Measurements from ENCODE around the gene MAN1A1.

DNA sequence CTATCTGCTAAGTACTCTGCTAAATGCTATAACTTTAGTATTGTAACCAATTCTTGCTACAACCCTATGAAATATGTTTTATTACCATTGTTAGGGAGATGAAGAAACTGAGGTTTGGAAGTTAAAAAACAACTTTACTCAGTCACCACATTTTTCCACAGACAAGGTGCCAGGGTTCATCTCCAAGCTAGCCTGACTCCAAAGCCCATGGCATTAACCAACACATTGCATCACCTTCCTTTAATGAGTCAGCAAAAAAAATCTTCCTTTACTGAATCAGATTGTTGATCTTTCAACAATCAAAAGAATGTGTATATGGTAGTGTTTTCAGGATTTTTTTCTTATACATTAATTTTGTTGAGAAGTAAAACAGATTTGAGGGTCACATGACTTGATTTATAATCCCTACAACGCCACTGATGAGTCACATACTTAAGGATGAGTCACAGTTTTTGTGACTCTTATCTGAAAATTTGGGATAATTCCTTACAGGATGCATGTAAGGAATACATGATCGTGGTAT is 41.5 kb downstream of the MAN1A1 start:
- no peak for TF ChIP-seq CTCF (IDR thresholded peaks at IDR 0.05; ENCODE audit: insufficient read depth, low read length)
- TF ChIP-seq, protein P1, sequence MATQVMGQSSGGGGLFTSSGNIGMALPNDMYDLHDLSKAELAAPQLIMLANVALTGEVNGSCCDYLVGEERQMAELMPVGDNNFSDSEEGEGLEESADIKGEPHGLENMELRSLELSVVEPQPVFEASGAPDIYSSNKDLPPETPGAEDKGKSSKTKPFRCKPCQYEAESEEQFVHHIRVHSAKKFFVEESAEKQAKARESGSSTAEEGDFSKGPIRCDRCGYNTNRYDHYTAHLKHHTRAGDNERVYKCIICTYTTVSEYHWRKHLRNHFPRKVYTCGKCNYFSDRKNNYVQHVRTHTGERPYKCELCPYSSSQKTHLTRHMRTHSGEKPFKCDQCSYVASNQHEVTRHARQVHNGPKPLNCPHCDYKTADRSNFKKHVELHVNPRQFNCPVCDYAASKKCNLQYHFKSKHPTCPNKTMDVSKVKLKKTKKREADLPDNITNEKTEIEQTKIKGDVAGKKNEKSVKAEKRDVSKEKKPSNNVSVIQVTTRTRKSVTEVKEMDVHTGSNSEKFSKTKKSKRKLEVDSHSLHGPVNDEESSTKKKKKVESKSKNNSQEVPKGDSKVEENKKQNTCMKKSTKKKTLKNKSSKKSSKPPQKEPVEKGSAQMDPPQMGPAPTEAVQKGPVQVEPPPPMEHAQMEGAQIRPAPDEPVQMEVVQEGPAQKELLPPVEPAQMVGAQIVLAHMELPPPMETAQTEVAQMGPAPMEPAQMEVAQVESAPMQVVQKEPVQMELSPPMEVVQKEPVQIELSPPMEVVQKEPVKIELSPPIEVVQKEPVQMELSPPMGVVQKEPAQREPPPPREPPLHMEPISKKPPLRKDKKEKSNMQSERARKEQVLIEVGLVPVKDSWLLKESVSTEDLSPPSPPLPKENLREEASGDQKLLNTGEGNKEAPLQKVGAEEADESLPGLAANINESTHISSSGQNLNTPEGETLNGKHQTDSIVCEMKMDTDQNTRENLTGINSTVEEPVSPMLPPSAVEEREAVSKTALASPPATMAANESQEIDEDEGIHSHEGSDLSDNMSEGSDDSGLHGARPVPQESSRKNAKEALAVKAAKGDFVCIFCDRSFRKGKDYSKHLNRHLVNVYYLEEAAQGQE (IDR thresholded peaks at IDR 0.05; ENCODE audit: insufficient replicate concordance, low read depth): no peak

Measured in HL-60 (cell line).